A549 (cell line): ENCODE data around the gene SPIN2A. TPM values are rescaled to one million over a fixed set of nuclear protein-coding genes. Genes with fewer than 3 reads are reported as not detected.
"Not testable (repeated sequence)": the region's sequence is repeated elsewhere in the genome, so short reads cannot be mapped to it uniquely, and the experiment has no call there.

Experiments used
- ATAC-seq, 2 experiments: fragments of 200-7000 bp in 1 of 2; fragments of >200 bp in 1 of 2; cut with Nextera tagmentation in 1 of 2; cut with Tn5 transposase in 1 of 2; 3 replicates each; pipeline versions ENCODE4 v1.8.0 to v1.9.1; 2018 to 2020; ENCODE audit warnings: mild to moderate bottlenecking in 1 of 2, moderate library complexity in 1 of 2
- CTCF ChIA-PET: fragments of 300-600 bp; sonication (Branson Sonifier 250); formaldehyde crosslinking; extraction: SDS; loops from one replicate; lab custom pipeline; 2021; ENCODE audit warnings: antibody characterized with exemption, inconsistent platforms; lab: Yijun Ruan, JAX
- POLR2A ChIA-PET: fragments of 350-600 bp; formaldehyde crosslinking; extraction: SDS; loops from one replicate; lab custom pipeline; 2021; ENCODE audit warnings: antibody characterized with exemption, inconsistent platforms; lab: Yijun Ruan, JAX
- DNase-seq, 2 experiments: peaks; one replicate each; pipeline versions ENCODE4 v3.0.0 to v3.0.0-alpha.2; 2011 to 2016; ENCODE audit warnings: low read depth in 1 of 2, low spot score in 1 of 2
- FAIRE-seq: peaks from 2 replicates; lab custom pipeline; 2011; peaks lifted over from hg19 to GRCh38; lab: Jason Lieb, UNC
- H3K27ac ChIP-seq, 2 experiments: fragments of >200 bp; sonication (Bioruptor Twin); formaldehyde crosslinking; 3 replicates each; pipeline ENCODE4 v1.5.1; 2016 to 2017
- H3K4me1 ChIP-seq: fragments of >200 bp; sonication (Bioruptor Twin); formaldehyde crosslinking; 3 replicates; pipeline ENCODE4 v1.6.1; 2016
- H3K4me2 ChIP-seq: fragments of >200 bp; sonication (Bioruptor Twin); formaldehyde crosslinking; 3 replicates; pipeline ENCODE4 v1.6.1; 2016
- H3K4me3 ChIP-seq: fragments of >200 bp; sonication (Bioruptor Twin); formaldehyde crosslinking; 3 replicates; pipeline ENCODE4 v1.5.1; 2016
- H3K9me3 ChIP-seq: fragments of >200 bp; sonication (Bioruptor Twin); formaldehyde crosslinking; 3 replicates; pipeline ENCODE4 v1.6.1; 2016
- CBX2 ChIP-seq: fragments of 200-600 bp; sonication (generic); IDR thresholded peaks from 2 replicates; pipeline ENCODE4 v1.6.1; 2016; ENCODE audit warnings: low read depth, mild to moderate bottlenecking, borderline replicate concordance
- CBX8 ChIP-seq: fragments of 200-600 bp; sonication (generic); IDR thresholded peaks from 2 replicates; pipeline ENCODE4 v1.6.1; 2016
- CTCF ChIP-seq: fragments of >200 bp; sonication (Bioruptor Twin); formaldehyde crosslinking; IDR thresholded peaks from 3 replicates; pipeline ENCODE4 v1.5.1; 2016
- E2F6 ChIP-seq: IDR thresholded peaks from 2 replicates; pipeline ENCODE4 v1.6.1; 2012; ENCODE audit warnings: low read depth, borderline replicate concordance
- EHMT2 ChIP-seq: fragments of 200-600 bp; sonication (generic); IDR thresholded peaks from 2 replicates; pipeline ENCODE4 v1.6.1; 2016; ENCODE audit warnings: antibody characterized with exemption, low read depth, mild to moderate bottlenecking, moderate library complexity
- EP300 ChIP-seq, 2 experiments: fragments of >200 bp; sonication (Bioruptor Twin); formaldehyde crosslinking; IDR thresholded peaks; 2 replicates in 1 of 2; 3 replicates in 1 of 2; pipeline ENCODE4 v1.6.1; 2016 to 2017
- ESRRA ChIP-seq: fragments of 150-350 bp; IDR thresholded peaks from 2 replicates; pipeline ENCODE4 v1.6.1; 2014; ENCODE audit warnings: mild to moderate bottlenecking, low read length, borderline replicate concordance
- GATA3 ChIP-seq: IDR thresholded peaks from 2 replicates; pipeline ENCODE4 v1.6.1; 2012; ENCODE audit warnings: borderline replicate concordance
- HES2 ChIP-seq: fragments of >200 bp; sonication (Bioruptor Twin); formaldehyde crosslinking; IDR thresholded peaks from 2 replicates; pipeline ENCODE4 v1.6.1; 2016
- HEYL ChIP-seq: fragments of 250-450 bp; sonication (Bioruptor Pico); IDR thresholded peaks from 2 replicates; pipeline ENCODE4 v1.8.0; 2021; ENCODE audit warnings: mild to moderate bottlenecking, moderate library complexity
- HOXB5 ChIP-seq: fragments of 250-450 bp; sonication (Bioruptor Pico); IDR thresholded peaks from 2 replicates; pipeline ENCODE4 v1.5.0; 2020; ENCODE audit warnings: mild to moderate bottlenecking, moderate library complexity
- JUN ChIP-seq, 2 experiments: fragments of >200 bp; sonication (Bioruptor Twin); formaldehyde crosslinking; IDR thresholded peaks; 2 replicates in 1 of 2; 3 replicates in 1 of 2; pipeline ENCODE4 v1.6.1; 2016 to 2017
- MAZ ChIP-seq: fragments of 150-350 bp; IDR thresholded peaks from 2 replicates; pipeline ENCODE4 v1.6.1; 2014; ENCODE audit warnings: antibody characterized with exemption, low read depth, low read length, borderline replicate concordance
- NR3C1 ChIP-seq: fragments of >200 bp; sonication (Bioruptor Twin); formaldehyde crosslinking; IDR thresholded peaks from 3 replicates; pipeline ENCODE4 v1.6.1; 2017
- PBX3 ChIP-seq: IDR thresholded peaks from 2 replicates; pipeline ENCODE4 v1.6.1; 2012
- RAD21 ChIP-seq, 2 experiments: fragments of >200 bp in 1 of 2; sonication (Bioruptor Twin) in 1 of 2; formaldehyde crosslinking in 1 of 2; IDR thresholded peaks in 1 of 2; conservative IDR thresholded peaks in 1 of 2; 2 replicates in 1 of 2; 3 replicates in 1 of 2; pipeline ENCODE4 v1.6.1; 2012 to 2018; ENCODE audit warnings: inconsistent platforms in 1 of 2
- SREBF2 ChIP-seq: fragments of 450-650 bp; IDR thresholded peaks from 2 replicates; pipeline ENCODE4 v1.6.1; 2014; ENCODE audit warnings: mild to moderate bottlenecking, moderate library complexity
- WGBS: methylation state at CpG from one replicate; pipeline ENCODE4 v1.1.6; 2017; ENCODE audit errors: missing lambda C conversion rate; 5-methylcytosine and 5-hydroxymethylcytosine counted together
- polyA minus RNA-seq: library from RNA; depleted of rRNA, polyadenylated mRNA; stranded (reverse); fragments of >200 nt; gene quantifications from 2 replicates; pipeline ENCODE4 v1.2.3, GENCODE V29; 2011; rRNA and poly(A)+ RNA removed
- polyA plus RNA-seq, 4 experiments: library from polyadenylated mRNA; depleted of rRNA in 3 of 4; stranded (reverse); fragments of >200 nt; fragmentation: RNase III in 1 of 4; extraction: RNeasy Plus Mini Kit Qiagen cat#74134 plus additional on column Dnase treatment in 1 of 4; gene quantifications; 2 replicates in 3 of 4; 3 replicates in 1 of 4; pipeline ENCODE4 v1.2.3, GENCODE V29; 2011 to 2017

Gene SPIN2A
- 0.30 and 0.31 TPM in 2 replicates for polyA plus RNA-seq (2011; rRNA removed)
- polyA plus RNA-seq (2012; cell fraction: cytosol; rRNA removed) = 0.13 and 0.16 TPM in 2 replicates
- polyA plus RNA-seq (2012; cell fraction: nucleus; rRNA removed) = 0.54 and 0.58 TPM in 2 replicates
- 0.21 to 0.34 TPM (median 0.28 TPM) in 3 replicates for polyA plus RNA-seq (2017; fragmentation: RNase III; extraction: RNeasy Plus Mini Kit Qiagen cat#74134 plus additional on column Dnase treatment)
- 0.78 and 1.1 TPM in 2 replicates for polyA minus RNA-seq

- H3K4me1 ChIP-seq, H3K4me2 ChIP-seq, POLR2A ChIA-PET, H3K9me3 ChIP-seq, DNase-seq, H3K4me3 ChIP-seq, H3K27ac ChIP-seq, CTCF ChIA-PET, FAIRE-seq: not testable (repeated sequence)
- WGBS = 95% methylated on average over 11 of the region's 27 CpGs
- ATAC-seq = peak in 1 of 2 experiments; percentile 78; a peak in 3 of 6 replicates
Measured at GRCh38 chrX:57137073-57137472, at the start of gene SPIN2A. SPIN2A (minus strand) TSS chrX:57137397; CDS start chrX:57136597, 800 bp downstream.

- POLR2A ChIA-PET = no interaction called here
- no peak overlapping the region for H3K4me3 ChIP-seq
- no peak overlapping the region for H3K27ac ChIP-seq
- H3K4me1 ChIP-seq = no peaks in the 10 kb centered on the region
- no peaks in the 10 kb centered on the region for H3K9me3 ChIP-seq
- no peak for TF ChIP-seq CBX8
- no peak for TF ChIP-seq EP300 (IDR thresholded peaks at IDR 0.05)
- TF ChIP-seq, all 56 proteins: peak for 0
- no peak overlapping the region for H3K4me2 ChIP-seq
- FAIRE-seq (no peak), DNase-seq (no peak), ATAC-seq (no peak)
- CTCF ChIA-PET = interaction anchor here (0.6 kb wide), 1 partner anchor 149 kb away, joined by 3 read pairs; no protein-coding TSS in a partner anchor
Measured at GRCh38 chrX:57178605-57179004, 41.4 kb upstream of the SPIN2A start.

- H3K4me3 ChIP-seq = no peak overlapping the region
- TF ChIP-seq HOXB5 (CRISPR knock-in tag) (no peak), E2F6 (no peak), NR3C1 (no peak), ESRRA (no peak), SREBF2 (no peak), HEYL (CRISPR knock-in tag) (no peak), EHMT2 (no peak), MAZ (no peak), CBX2 (no peak), PBX3 (no peak)
- TF ChIP-seq, all 56 proteins: peak for 0
- H3K9me3 ChIP-seq = no peaks in the 10 kb centered on the region
- ChIA-PET CTCF (no interaction called here), POLR2A (no interaction called here)
- WGBS = 27% methylated on average over 1 of the region's 1 CpG
- FAIRE-seq (no peak), DNase-seq (no peak), ATAC-seq (no peak)
- no peaks in the 10 kb centered on the region for H3K4me1 ChIP-seq
- H3K4me2 ChIP-seq = no peak overlapping the region
- H3K27ac ChIP-seq = no peak overlapping the region
Measured at GRCh38 chrX:57177070-57177469, 39.9 kb upstream of the SPIN2A start.

- ATAC-seq = no peak
- WGBS = 37% methylated on average over 6 of the region's 6 CpGs
- DNase-seq = no peak
- no peak for FAIRE-seq
- Histone ChIP-seq H3K4me2 (no peak overlapping the region), H3K27ac (no peak overlapping the region), H3K4me3 (no peak overlapping the region), H3K9me3 (no peaks in the 10 kb centered on the region), H3K4me1 (no peaks in the 10 kb centered on the region)
- TF ChIP-seq HES2 (no peak), JUN (IDR thresholded peaks at IDR 0.05) (no peak)
- ChIA-PET CTCF (no interaction called here), POLR2A (no interaction called here)
Measured at GRCh38 chrX:57172544-57172943, 35.3 kb upstream of the SPIN2A start.

GRCh38 chrX:57156397-57157049 lies 19.3 kb upstream of the SPIN2A start:
- 71% methylated on average over 5 of the region's 5 CpGs for WGBS
- TF ChIP-seq CTCF (peak; percentile 31; the same call in 2 of the 3 replicates), GATA3 (no peak), RAD21 (conservative IDR thresholded peaks at IDR 0.05 in 1 of 2, IDR thresholded peaks at IDR 0.05 in 1 of 2) (peak; percentile 30 to 65; a peak in 4 of 5 replicates)
- ATAC-seq = peak; percentile 76 to 88; a peak in 4 of 6 replicates
- DNase-seq = peak in 1 of 2 experiments; percentile 51
- no peak overlapping the region for H3K4me3 ChIP-seq
- H3K4me2 ChIP-seq = no peak overlapping the region
- POLR2A ChIA-PET = no interaction called here
- no peak for FAIRE-seq
- H3K27ac ChIP-seq = no peak overlapping the region
- H3K9me3 ChIP-seq = no peaks in the 10 kb centered on the region
- CTCF ChIA-PET = interaction anchor here (0.6 to 1.5 kb wide), 2 partner anchors 10 to 233 kb away, joined by 3 to 4 read pairs; no protein-coding TSS in a partner anchor
- H3K4me1 ChIP-seq = no peaks in the 10 kb centered on the region
